Airway epithelial cell (primary cell): Measurements from ENCODE around the gene RBMY1B. TPM values are rescaled to one million over a fixed set of nuclear protein-coding genes. Genes with fewer than 3 reads are reported as not detected.

Experiments
- total RNA-seq: library from RNA; depleted of rRNA; stranded (reverse); fragments of >200 nt; gene quantifications from 2 replicates; pipeline ENCODE4 v1.2.3, GENCODE V29; 2015

The RBMY1B gene
- total RNA-seq: not detected in 2 replicates

GRCh38 chrY:21511038-21511437 is at the start of gene RBMY1B:
Gene RBMY1B, plus strand, starts transcription at chrY:21511338. Its CDS starts 2,013 bp downstream, at chrY:21513351.

GRCh38 chrY:21534579-21534978 is 23.4 kb downstream of the RBMY1B start, which contains the start of gene RBMY1A1:
Gene RBMY1A1, plus strand, starts transcription at chrY:21534879. Its CDS starts 2,013 bp downstream, at chrY:21536892.

Other genes starting within 250 kb of the RBMY1B start
- not detected in 2 replicates for gene RBMY1A1, start 23.5 kb downstream of the RBMY1B start, total RNA-seq